GM18502 (cell line): ENCODE results near the gene LONRF3.
A peak's percentile ranks its signal among the peaks of the same experiment; 100 is the strongest.
"Not testable (repeated sequence)": the region's sequence is repeated elsewhere in the genome, so short reads cannot be mapped to it uniquely, and the experiment has no call there.

Experiments used
- ATAC-seq: cut with Tn5 transposase; IDR thresholded peaks from one replicate; pipeline ENCODE4 v1.9.1; 2021; ENCODE audit warnings: mild to moderate bottlenecking; ENCODE audit not compliant: unreplicated experiment, poor library complexity

The LONRF3 gene

GRCh38 chrX:119029656-119030055 is 55.2 kb downstream of the LONRF3 start:
- ATAC-seq, result not testable (repeated sequence)

GRCh38 chrX:119030990-119031389 is 56.6 kb downstream of the LONRF3 start:
- no peak for ATAC-seq

GRCh38 chrX:119036107-119037029 is 62.0 kb downstream of the LONRF3 start:
- ATAC-seq, result no peak

GRCh38 chrX:119040432-119040831 is 66.0 kb downstream of the LONRF3 start:
- no peak for ATAC-seq

GRCh38 chrX:119041175-119041574 is 66.8 kb downstream of the LONRF3 start:
- ATAC-seq, result no peak

- no peak for ATAC-seq
Measured at GRCh38 chrX:119042040-119042439, 67.6 kb downstream of the LONRF3 start.

- no peak for ATAC-seq
Measured at GRCh38 chrX:119042996-119043395, 68.6 kb downstream of the LONRF3 start.

GRCh38 chrX:119045884-119046283 is 71.5 kb downstream of the LONRF3 start:
- no peak for ATAC-seq

- ATAC-seq, result no peak
Measured at GRCh38 chrX:119055687-119056086, 81.3 kb downstream of the LONRF3 start.

- no peak for ATAC-seq
Measured at GRCh38 chrX:119062750-119063374, 88.4 kb downstream of the LONRF3 start.

- ATAC-seq, result no peak
Measured at GRCh38 chrX:119063428-119063827, 89.0 kb downstream of the LONRF3 start.

- peak; percentile 61 for ATAC-seq
Measured at GRCh38 chrX:119067023-119067739, 92.8 kb downstream of the LONRF3 start.
